Loucy (cell line): ENCODE measurements around the gene SKOR1.

Experiments
- H2AFZ ChIP-seq: fragments of 200-600 bp; sonication (generic); 2 replicates; pipeline ENCODE4 v1.6.0; 2016; ENCODE audit warnings: antibody characterized with exemption, mild to moderate bottlenecking, low read length, moderate library complexity
- H3F3A ChIP-seq: fragments of 200-600 bp; 2 replicates; pipeline ENCODE4 v1.6.0; 2016; ENCODE audit warnings: antibody characterized with exemption, low read depth, mild to moderate bottlenecking
- H3K27me3 ChIP-seq: fragments of 200-600 bp; sonication (generic); 2 replicates; pipeline ENCODE4 v1.6.1; 2014; ENCODE audit warnings: low read length, mild to moderate bottlenecking; ENCODE audit not compliant: insufficient read depth, poor library complexity, severe bottlenecking
- H3K36me3 ChIP-seq: fragments of 200-600 bp; sonication (generic); 2 replicates; pipeline ENCODE4 v1.6.1; 2016; ENCODE audit warnings: low read length; ENCODE audit not compliant: insufficient read depth
- H3K4me1 ChIP-seq: fragments of 200-600 bp; sonication (generic); 2 replicates; pipeline ENCODE4 v1.5.1; 2014; ENCODE audit warnings: low read length, mild to moderate bottlenecking; ENCODE audit not compliant: insufficient read depth, poor library complexity, severe bottlenecking
- H3K4me2 ChIP-seq: fragments of 200-600 bp; sonication (generic); 2 replicates; pipeline ENCODE4 v1.6.0; 2014; ENCODE audit warnings: antibody characterized with exemption, low read length, low read depth, mild to moderate bottlenecking; ENCODE audit not compliant: poor library complexity, severe bottlenecking
- H3K4me3 ChIP-seq: fragments of 200-600 bp; sonication (generic); 2 replicates; pipeline ENCODE4 v1.5.1; 2014; ENCODE audit warnings: low read length, mild to moderate bottlenecking, mixed read lengths; ENCODE audit not compliant: poor library complexity, severe bottlenecking
- H3K79me2 ChIP-seq: fragments of 200-600 bp; sonication (generic); 2 replicates; pipeline ENCODE4 v1.6.1; 2014; ENCODE audit warnings: low read length; ENCODE audit not compliant: insufficient read depth
- H3K9ac ChIP-seq: fragments of 200-600 bp; sonication (generic); 2 replicates; pipeline ENCODE4 v1.6.0; 2014; ENCODE audit warnings: mild to moderate bottlenecking, low read depth, low read length, moderate library complexity; ENCODE audit not compliant: poor library complexity, severe bottlenecking
- H3K9me2 ChIP-seq: fragments of 200-600 bp; sonication (generic); replicated peaks from 2 replicates; pipeline ENCODE4 v1.6.1; 2016; ENCODE audit warnings: low read depth, low read length, mixed read lengths
- H3K9me3 ChIP-seq: fragments of 200-600 bp; sonication (generic); 2 replicates; pipeline ENCODE4 v1.6.1; 2014; ENCODE audit warnings: mild to moderate bottlenecking, antibody characterized with exemption, low read length, low read depth; ENCODE audit not compliant: insufficient read depth
- H4K20me1 ChIP-seq: fragments of 200-600 bp; sonication (generic); 2 replicates; pipeline ENCODE4 v1.6.0; 2014; ENCODE audit warnings: antibody characterized with exemption, low read length, mild to moderate bottlenecking; ENCODE audit not compliant: insufficient read depth, poor library complexity, severe bottlenecking
- CTCF ChIP-seq: fragments of 200-600 bp; sonication (generic); conservative IDR thresholded peaks from 2 replicates; pipeline ENCODE4 v1.5.1; 2014; ENCODE audit warnings: mild to moderate bottlenecking, antibody characterized with exemption, low read length
- EZH2phosphoT487 ChIP-seq: fragments of 200-600 bp; IDR thresholded peaks from 2 replicates; pipeline ENCODE4 v1.6.1; 2018; ENCODE audit warnings: antibody characterized with exemption, mild to moderate bottlenecking, moderate library complexity, borderline replicate concordance

Gene SKOR1

GRCh38 chr15:67806536-67806935, 18.8 kb upstream of the SKOR1 start:
- Histone ChIP-seq H3K9me3 (no peaks in the 10 kb centered on the region), H3K4me2 (no peak overlapping the region), H3K79me2 (no peaks in the 10 kb centered on the region), H4K20me1 (no peaks in the 10 kb centered on the region), H3K27me3 (no peaks in the 10 kb centered on the region), H3K9ac (no peak overlapping the region), H3F3A (no peaks in the 10 kb centered on the region), H2AFZ (no peak overlapping the region), H3K4me3 (no peak overlapping the region), H3K36me3 (peaks cover 3% of the 10 kb centered on the region; the same call in 1 of the 2 replicates), H3K4me1 (peaks cover 14% of the 10 kb centered on the region), H3K9me2 (no peaks in the 10 kb centered on the region)
- TF ChIP-seq EZH2phosphoT487 (no peak), CTCF (no peak)

GRCh38 chr15:67807141-67807540, 18.2 kb upstream of the SKOR1 start:
- no peak overlapping the region for H3K4me3 ChIP-seq
- no peak overlapping the region for H3K4me2 ChIP-seq
- H3K79me2 ChIP-seq = no peaks in the 10 kb centered on the region
- H3K27me3 ChIP-seq = no peaks in the 10 kb centered on the region
- TF ChIP-seq EZH2phosphoT487 = no peak
- no peak for TF ChIP-seq CTCF
- peaks cover 3% of the 10 kb centered on the region; the same call in 1 of the 2 replicates for H3K36me3 ChIP-seq
- H3K9me2 ChIP-seq = no peaks in the 10 kb centered on the region
- no peaks in the 10 kb centered on the region for H3K9me3 ChIP-seq
- no peaks in the 10 kb centered on the region for H3F3A ChIP-seq
- H4K20me1 ChIP-seq = no peaks in the 10 kb centered on the region
- no peak overlapping the region for H2AFZ ChIP-seq
- H3K9ac ChIP-seq = no peak overlapping the region
- H3K4me1 ChIP-seq = peaks cover 19% of the 10 kb centered on the region

GRCh38 chr15:67807836-67808235, 17.5 kb upstream of the SKOR1 start:
- Histone ChIP-seq H3K9me3 (no peaks in the 10 kb centered on the region), H3K4me1 (peaks cover 25% of the 10 kb centered on the region), H3K9me2 (no peaks in the 10 kb centered on the region), H3F3A (no peaks in the 10 kb centered on the region), H3K27me3 (no peaks in the 10 kb centered on the region), H4K20me1 (no peaks in the 10 kb centered on the region), H3K4me2 (no peak overlapping the region), H3K36me3 (peaks cover 3% of the 10 kb centered on the region; the same call in 1 of the 2 replicates), H3K9ac (no peak overlapping the region), H3K79me2 (no peaks in the 10 kb centered on the region), H2AFZ (no peak overlapping the region), H3K4me3 (no peak overlapping the region)
- TF ChIP-seq CTCF (no peak), EZH2phosphoT487 (no peak)
